GM23338 (cell line): ENCODE measurements around the gene CACNB2. TPM values are rescaled to one million over a fixed set of nuclear protein-coding genes. Genes with fewer than 3 reads are reported as not detected.

Experiments used
- ATAC-seq: fragments of 200-7000 bp; cut with Tn5 transposase; 3 replicates; pipeline ENCODE4 v1.9.1; 2020
- DNase-seq: peaks from one replicate; pipeline ENCODE4 v3.0.0-alpha.2; 2015; ENCODE audit warnings: low spot score
- H2AFZ ChIP-seq: fragments of 200-600 bp; sonication (generic); 2 replicates; pipeline ENCODE4 v1.8.0; 2016; ENCODE audit warnings: antibody characterized with exemption, mild to moderate bottlenecking, moderate library complexity
- H3F3A ChIP-seq: fragments of 200-600 bp; sonication (generic); replicated peaks from 2 replicates; pipeline ENCODE4 v1.8.0; 2017; ENCODE audit warnings: antibody characterized with exemption, mixed run types, low read depth
- H3K27ac ChIP-seq: fragments of 200-600 bp; sonication (generic); 2 replicates; pipeline ENCODE4 v1.6.1; 2016; ENCODE audit warnings: low read depth
- H3K27me3 ChIP-seq: fragments of 200-600 bp; sonication (generic); 2 replicates; pipeline ENCODE4 v1.8.0; 2016; ENCODE audit warnings: mild to moderate bottlenecking, mixed run types, moderate library complexity; ENCODE audit not compliant: insufficient read depth
- H3K36me3 ChIP-seq: fragments of 200-600 bp; sonication (generic); 2 replicates; pipeline ENCODE4 v1.8.0; 2016; ENCODE audit warnings: mild to moderate bottlenecking; ENCODE audit not compliant: insufficient read depth
- H3K4me1 ChIP-seq: fragments of 200-600 bp; sonication (generic); 2 replicates; pipeline ENCODE4 v1.8.0; 2016; ENCODE audit warnings: mild to moderate bottlenecking, moderate library complexity; ENCODE audit not compliant: insufficient read depth
- H3K4me2 ChIP-seq: fragments of 200-600 bp; sonication (generic); 2 replicates; pipeline ENCODE4 v1.7.1; 2017; ENCODE audit warnings: mixed run types
- H3K4me3 ChIP-seq: fragments of 200-600 bp; sonication (generic); 2 replicates; pipeline ENCODE4 v1.6.1; 2016; ENCODE audit warnings: mixed run types
- H3K79me2 ChIP-seq: fragments of 200-600 bp; sonication (generic); replicated peaks from 2 replicates; pipeline ENCODE4 v1.8.0; 2017; ENCODE audit warnings: mild to moderate bottlenecking; ENCODE audit not compliant: insufficient read depth
- H3K9me2 ChIP-seq: fragments of 200-600 bp; sonication (generic); 2 replicates; pipeline ENCODE4 v1.8.0; 2017; ENCODE audit not compliant: insufficient read depth
- H4K20me1 ChIP-seq: fragments of 200-600 bp; sonication (generic); replicated peaks from 2 replicates; pipeline ENCODE4 v1.8.0; 2017; ENCODE audit warnings: mild to moderate bottlenecking; ENCODE audit not compliant: insufficient read depth
- H3K27ac Mint-ChIP-seq: 2 replicates; pipeline ENCODE4 v1.8.0; 2020; ENCODE audit warnings: inconsistent platforms, mild to moderate bottlenecking, moderate library complexity, mixed read lengths
- H3K27me3 Mint-ChIP-seq: 3 replicates; pipeline ENCODE4 v1.8.0; 2022; ENCODE audit warnings: low read depth, mild to moderate bottlenecking, moderate library complexity, mixed read lengths, inconsistent platforms; ENCODE audit not compliant: insufficient read depth, poor library complexity
- H3K36me3 Mint-ChIP-seq: 3 replicates; pipeline ENCODE4 v1.8.0; 2021; ENCODE audit warnings: low read depth, mild to moderate bottlenecking, inconsistent platforms, moderate library complexity, mixed read lengths
- H3K4me1 Mint-ChIP-seq: 3 replicates; pipeline ENCODE4 v1.8.0; 2020; ENCODE audit warnings: mild to moderate bottlenecking, inconsistent platforms, mixed read lengths
- H3K4me3 Mint-ChIP-seq: 3 replicates; pipeline ENCODE4 v1.8.0; 2021; ENCODE audit warnings: moderate library complexity, mild to moderate bottlenecking, inconsistent platforms, mixed read lengths
- H3K9me3 Mint-ChIP-seq: 3 replicates; pipeline ENCODE4 v1.8.0; 2020; ENCODE audit warnings: moderate library complexity, mild to moderate bottlenecking, inconsistent platforms, mixed read lengths
- EZH2 ChIP-seq: fragments of 200-600 bp; sonication (generic); IDR thresholded peaks from one replicate; pipeline ENCODE4 v1.8.0; 2017; ENCODE audit warnings: antibody characterized with exemption, mild to moderate bottlenecking, low read depth; ENCODE audit not compliant: unreplicated experiment
- EZH2phosphoT487 ChIP-seq: fragments of 200-600 bp; sonication (generic); IDR thresholded peaks from one replicate; pipeline ENCODE4 v1.8.1; 2018; ENCODE audit warnings: antibody characterized with exemption; ENCODE audit not compliant: unreplicated experiment
- JUNB ChIP-seq: IDR thresholded peaks from one replicate; pipeline ENCODE4 v1.6.1; 2016; ENCODE audit warnings: antibody characterized with exemption; ENCODE audit not compliant: unreplicated experiment
- NANOG ChIP-seq: IDR thresholded peaks from 2 replicates; pipeline ENCODE4 v1.6.1; 2016; ENCODE audit warnings: antibody characterized with exemption, borderline replicate concordance
- POLR2AphosphoS5 ChIP-seq: IDR thresholded peaks from 2 replicates; pipeline ENCODE4 v1.6.1; 2016; ENCODE audit warnings: antibody characterized with exemption, low read depth
- STAT1 ChIP-seq: IDR thresholded peaks from one replicate; pipeline ENCODE4 v1.6.1; 2016; ENCODE audit warnings: antibody characterized with exemption; ENCODE audit not compliant: unreplicated experiment
- ZNF331 ChIP-seq: fragments of 250-450 bp; sonication (Bioruptor Pico); IDR thresholded peaks from 2 replicates; pipeline ENCODE4 v1.5.0; 2020; ENCODE audit warnings: low read depth, mild to moderate bottlenecking, moderate library complexity
- ZNF462 ChIP-seq: fragments of 250-450 bp; sonication (Bioruptor Pico); IDR thresholded peaks from 2 replicates; pipeline ENCODE4 v1.5.0; 2020; ENCODE audit warnings: mild to moderate bottlenecking, moderate library complexity
- polyA plus RNA-seq: library from polyadenylated mRNA; unstranded; fragments of >200 nt; fragmentation: Nextera tagmentation; extraction: Ambion mirVana; gene quantifications from 2 replicates; pipeline ENCODE4 v1.2.1, GENCODE V29; 2016
- total RNA-seq: library from RNA; depleted of rRNA; stranded (reverse); fragments of >200 nt; shearing (Covaris generic); gene quantifications from 2 replicates; pipeline ENCODE4 v1.2.3, GENCODE V29; 2014
- TF ChIP-seq, protein P1 (sequence below): IDR thresholded peaks from 2 replicates; pipeline ENCODE4 v1.6.1; 2016; ENCODE audit warnings: antibody characterized with exemption
- TF ChIP-seq, protein P2 (sequence below): IDR thresholded peaks from one replicate; pipeline ENCODE4 v1.6.1; 2018; ENCODE audit warnings: antibody characterized with exemption; ENCODE audit not compliant: unreplicated experiment

Gene CACNB2
- total and polyA plus RNA-seq, 2 experiments from 2014 or later, result 5.0 to 5.9 TPM

GRCh38 chr10:18565006-18565405 lies 424.8 kb downstream of the CACNB2 start:
- ATAC-seq (no peak), DNase-seq (no peak)
- TF ChIP-seq NANOG (no peak), STAT1 (no peak), ZNF331 (CRISPR knock-in tag) (no peak), ZNF462 (CRISPR knock-in tag) (no peak), JUNB (no peak), EZH2 (no peak), EZH2phosphoT487 (no peak), POLR2AphosphoS5 (no peak)
- TF ChIP-seq, protein P1, sequence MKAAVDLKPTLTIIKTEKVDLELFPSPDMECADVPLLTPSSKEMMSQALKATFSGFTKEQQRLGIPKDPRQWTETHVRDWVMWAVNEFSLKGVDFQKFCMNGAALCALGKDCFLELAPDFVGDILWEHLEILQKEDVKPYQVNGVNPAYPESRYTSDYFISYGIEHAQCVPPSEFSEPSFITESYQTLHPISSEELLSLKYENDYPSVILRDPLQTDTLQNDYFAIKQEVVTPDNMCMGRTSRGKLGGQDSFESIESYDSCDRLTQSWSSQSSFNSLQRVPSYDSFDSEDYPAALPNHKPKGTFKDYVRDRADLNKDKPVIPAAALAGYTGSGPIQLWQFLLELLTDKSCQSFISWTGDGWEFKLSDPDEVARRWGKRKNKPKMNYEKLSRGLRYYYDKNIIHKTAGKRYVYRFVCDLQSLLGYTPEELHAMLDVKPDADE, result no peak
- TF ChIP-seq, protein P2, sequence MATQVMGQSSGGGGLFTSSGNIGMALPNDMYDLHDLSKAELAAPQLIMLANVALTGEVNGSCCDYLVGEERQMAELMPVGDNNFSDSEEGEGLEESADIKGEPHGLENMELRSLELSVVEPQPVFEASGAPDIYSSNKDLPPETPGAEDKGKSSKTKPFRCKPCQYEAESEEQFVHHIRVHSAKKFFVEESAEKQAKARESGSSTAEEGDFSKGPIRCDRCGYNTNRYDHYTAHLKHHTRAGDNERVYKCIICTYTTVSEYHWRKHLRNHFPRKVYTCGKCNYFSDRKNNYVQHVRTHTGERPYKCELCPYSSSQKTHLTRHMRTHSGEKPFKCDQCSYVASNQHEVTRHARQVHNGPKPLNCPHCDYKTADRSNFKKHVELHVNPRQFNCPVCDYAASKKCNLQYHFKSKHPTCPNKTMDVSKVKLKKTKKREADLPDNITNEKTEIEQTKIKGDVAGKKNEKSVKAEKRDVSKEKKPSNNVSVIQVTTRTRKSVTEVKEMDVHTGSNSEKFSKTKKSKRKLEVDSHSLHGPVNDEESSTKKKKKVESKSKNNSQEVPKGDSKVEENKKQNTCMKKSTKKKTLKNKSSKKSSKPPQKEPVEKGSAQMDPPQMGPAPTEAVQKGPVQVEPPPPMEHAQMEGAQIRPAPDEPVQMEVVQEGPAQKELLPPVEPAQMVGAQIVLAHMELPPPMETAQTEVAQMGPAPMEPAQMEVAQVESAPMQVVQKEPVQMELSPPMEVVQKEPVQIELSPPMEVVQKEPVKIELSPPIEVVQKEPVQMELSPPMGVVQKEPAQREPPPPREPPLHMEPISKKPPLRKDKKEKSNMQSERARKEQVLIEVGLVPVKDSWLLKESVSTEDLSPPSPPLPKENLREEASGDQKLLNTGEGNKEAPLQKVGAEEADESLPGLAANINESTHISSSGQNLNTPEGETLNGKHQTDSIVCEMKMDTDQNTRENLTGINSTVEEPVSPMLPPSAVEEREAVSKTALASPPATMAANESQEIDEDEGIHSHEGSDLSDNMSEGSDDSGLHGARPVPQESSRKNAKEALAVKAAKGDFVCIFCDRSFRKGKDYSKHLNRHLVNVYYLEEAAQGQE, result no peak
- Mint-ChIP-seq H3K27me3 (no peaks in the 10 kb centered on the region), H3K4me1 (no peaks in the 10 kb centered on the region), H3K4me3 (no peak overlapping the region), H3K27ac (no peak overlapping the region), H3K36me3 (no peaks in the 10 kb centered on the region), H3K9me3 (no peaks in the 10 kb centered on the region)
- Histone ChIP-seq H3K79me2 (no peaks in the 10 kb centered on the region), H3K27ac (peak overlapping the region; percentile 61), H3K4me3 (no peak overlapping the region), H3K27me3 (no peaks in the 10 kb centered on the region), H3K4me2 (no peak overlapping the region), H3F3A (no peaks in the 10 kb centered on the region), H3K4me1 (no peaks in the 10 kb centered on the region), H3K9me2 (no peaks in the 10 kb centered on the region), H3K36me3 (no peaks in the 10 kb centered on the region; the same call in 1 of the 2 replicates), H2AFZ (no peak overlapping the region), H4K20me1 (no peaks in the 10 kb centered on the region)
